ENCODE data around the gene PLOD2. TPM values are rescaled to one million over a fixed set of nuclear protein-coding genes. Genes with fewer than 3 reads are reported as not detected.

PLOD2 gene
- total RNA-seq, 2 donors from 2014 or later = 63.8 to 64.1 TPM

- intact Hi-C loops (cut with DNase I) = no loop called here
Observed at GRCh38 chr3:146077181-146077580, 83.8 kb downstream of the PLOD2 start.

GRCh38 chr3:146072824-146073223 lies 88.2 kb downstream of the PLOD2 start:
- intact Hi-C loops (cut with DNase I) = no loop called here
- DNase-seq (ENCODE audit: low spot score) = no peak

More at GRCh38 chr3:146077181-146077580, 83.8 kb downstream of the PLOD2 start:
- no peak for DNase-seq (ENCODE audit: low spot score)

GRCh38 chr3:146072061-146072460 lies 88.9 kb downstream of the PLOD2 start:
- intact Hi-C loops (cut with DNase I) = no loop called here
- DNase-seq (ENCODE audit: low spot score) = no peak

GRCh38 chr3:146071632-146072031 lies 89.4 kb downstream of the PLOD2 start:
- intact Hi-C loops (cut with DNase I) = no loop called here
- DNase-seq (ENCODE audit: low spot score) = no peak

GRCh38 chr3:146067048-146067447 lies 93.9 kb downstream of the PLOD2 start:
- no peak for DNase-seq (ENCODE audit: low spot score)
- intact Hi-C loops (cut with DNase I) = loop anchor here in 1 of 2 donors (5.0 kb wide), 1 partner anchor 120 kb away; no protein-coding TSS in a partner anchor

GRCh38 chr3:146065573-146066006 lies 95.4 kb downstream of the PLOD2 start:
- intact Hi-C loops (cut with DNase I) = loop anchor here in 1 of 2 donors (5.0 kb wide), 1 partner anchor 122 kb away; no protein-coding TSS in a partner anchor
- no peak for DNase-seq (ENCODE audit: low spot score)

GRCh38 chr3:146058241-146058640 lies 102.7 kb downstream of the PLOD2 start:
- DNase-seq (ENCODE audit: low spot score) = no peak

GRCh38 chr3:146052791-146053310 lies 108.1 kb downstream of the PLOD2 start:
- intact Hi-C loops (cut with DNase I) = no loop called here
- DNase-seq (ENCODE audit: low spot score) = no peak

More at GRCh38 chr3:146058241-146058640, 102.7 kb downstream of the PLOD2 start:
- intact Hi-C loops (cut with DNase I) = no loop called here

GRCh38 chr3:146052056-146052790 lies 108.8 kb downstream of the PLOD2 start:
- no peak for DNase-seq (ENCODE audit: low spot score)
- intact Hi-C loops (cut with DNase I) = no loop called here

GRCh38 chr3:146050691-146051090 lies 110.3 kb downstream of the PLOD2 start:
- intact Hi-C loops (cut with DNase I) = no loop called here
- no peak for DNase-seq (ENCODE audit: low spot score)

- intact Hi-C loops (cut with DNase I) = no loop called here
- DNase-seq (ENCODE audit: low spot score) = no peak
Observed at GRCh38 chr3:146047485-146047884, 113.5 kb downstream of the PLOD2 start.

- intact Hi-C loops (cut with DNase I) = no loop called here
- no peak for DNase-seq (ENCODE audit: low spot score)
Observed at GRCh38 chr3:146044046-146044445, 116.9 kb downstream of the PLOD2 start.

- intact Hi-C loops (cut with DNase I) = no loop called here
- DNase-seq (ENCODE audit: low spot score) = no peak
Observed at GRCh38 chr3:146040630-146041029, 120.4 kb downstream of the PLOD2 start.

- intact Hi-C loops (cut with DNase I) = no loop called here
- DNase-seq (ENCODE audit: low spot score) = no peak
Observed at GRCh38 chr3:146037697-146038096, 123.3 kb downstream of the PLOD2 start.

- DNase-seq (ENCODE audit: low spot score) = no peak
- intact Hi-C loops (cut with DNase I) = no loop called here
Observed at GRCh38 chr3:146036281-146036680, 124.7 kb downstream of the PLOD2 start.

- no peak for DNase-seq (ENCODE audit: low spot score)
- intact Hi-C loops (cut with DNase I) = no loop called here
Observed at GRCh38 chr3:146035366-146035765, 125.6 kb downstream of the PLOD2 start.

GRCh38 chr3:146033950-146034349 lies 127.0 kb downstream of the PLOD2 start:
- intact Hi-C loops (cut with DNase I) = no loop called here
- no peak for DNase-seq (ENCODE audit: low spot score)

- intact Hi-C loops (cut with DNase I) = no loop called here
- no peak for DNase-seq (ENCODE audit: low spot score)
Observed at GRCh38 chr3:146026547-146026946, 134.4 kb downstream of the PLOD2 start.

GRCh38 chr3:146024260-146024659 lies 136.7 kb downstream of the PLOD2 start:
- intact Hi-C loops (cut with DNase I) = no loop called here
- DNase-seq (ENCODE audit: low spot score) = no peak

GRCh38 chr3:146020969-146021368 lies 140.0 kb downstream of the PLOD2 start:
- intact Hi-C loops (cut with DNase I) = no loop called here
- DNase-seq (ENCODE audit: low spot score) = no peak

GRCh38 chr3:146019508-146019907 lies 141.5 kb downstream of the PLOD2 start:
- intact Hi-C loops (cut with DNase I) = loop anchor here in 1 of 2 donors (10.0 kb wide), 1 partner anchor 1585 kb away; no protein-coding TSS in a partner anchor
- DNase-seq (ENCODE audit: low spot score) = no peak
